Liver (tissue), 5 donors: ENCODE measurements around the gene TECTA. TPM values are rescaled to one million over a fixed set of nuclear protein-coding genes. Genes with fewer than 3 reads are reported as not detected.

Experiments
- ATF3 ChIP-seq: IDR thresholded peaks from 2 replicates; pipeline ENCODE4 v1.6.1; 2016; ENCODE audit warnings: antibody characterized with exemption
- CTCF ChIP-seq: fragments of 150-350 bp; IDR thresholded peaks from 2 replicates; pipeline ENCODE4 v1.5.1; 2017; ENCODE audit warnings: improper control_type of control experiment, low read depth, low read length; ENCODE audit not compliant: missing input control
- EGR1 ChIP-seq, 2 donors: IDR thresholded peaks; 2 replicates each; pipeline ENCODE4 v1.6.1; 2016 to 2018; ENCODE audit warnings: antibody characterized with exemption in 2 of 2, low read depth in 2 of 2
- FOXA1 ChIP-seq: IDR thresholded peaks from 2 replicates; pipeline ENCODE4 v1.6.1; 2016; ENCODE audit warnings: antibody characterized with exemption
- JUND ChIP-seq, 2 donors: IDR thresholded peaks; 2 replicates each; pipeline ENCODE4 v1.6.1; 2016; ENCODE audit warnings: antibody characterized with exemption in 2 of 2
- YY1 ChIP-seq: IDR thresholded peaks from 2 replicates; pipeline ENCODE4 v1.6.1; 2016; ENCODE audit warnings: antibody characterized with exemption, mild to moderate bottlenecking
- polyA plus RNA-seq, 2 donors: library from polyadenylated mRNA; stranded (reverse) in 1 of 2; unstranded in 1 of 2; fragments of 200-250 nt in 1 of 2; fragments of >200 nt in 1 of 2; fragmentation: Nextera tagmentation in 1 of 2; extraction: Ambion mirVana in 1 of 2; gene quantifications; one replicate each; pipeline versions ENCODE4 v1.2.1 to v1.2.3, GENCODE V29; 2013 to 2015
- total RNA-seq, 2 donors: library from RNA; depleted of rRNA; stranded (reverse); fragments of >200 nt; gene quantifications; one replicate each; pipeline ENCODE4 v1.2.3, GENCODE V29; 2014
- donor health status: healthy.
- donor health status: healthy.
- donor health status: healthy.

Gene TECTA
- total and polyA plus RNA-seq, 4 donors: 0.46 to 2.4 (median 0.73) TPM

- no peak for TF ChIP-seq CTCF
- TF ChIP-seq YY1: no peak
- no peak for TF ChIP-seq JUND (IDR thresholded peaks at IDR 0.05)
- TF ChIP-seq ATF3: no peak
- no peak for TF ChIP-seq EGR1 (IDR thresholded peaks at IDR 0.05; ENCODE audit: low read depth in 2 of 2)
- no peak for TF ChIP-seq FOXA1
These were observed 139.7 kb downstream of the TECTA start (continued) for GRCh38 chr11:121240650-121241303.

Other genes starting within 250 kb of the TECTA start
- 10 to 100 TPM; 25.9 to 41.3 TPM for gene TBCEL, start 77.1 kb upstream of the TECTA start, total RNA-seq
- gene TBCEL, start 77.1 kb upstream of the TECTA start, polyA plus RNA-seq: 1 to 10 TPM; 6.7 to 9.0 TPM
- gene SC5D, start 191.5 kb downstream of the TECTA start, total RNA-seq: 100 to 1,000 TPM; 208 to 282 TPM
- 10 to 100 TPM; 80.1 to 97.1 TPM for gene SC5D, start 191.5 kb downstream of the TECTA start, polyA plus RNA-seq